OCI-LY3 (cell line): Measurements from ENCODE around the gene ASTL.

Experiments used
- CTCF ChIP-seq: fragments of 200-600, 300-600 bp; sonication (generic); IDR thresholded peaks from 2 replicates; pipeline ENCODE4 v1.5.1; 2014; ENCODE audit warnings: antibody characterized with exemption, low read length, low read depth
- EZH2phosphoT487 ChIP-seq: fragments of 200-600 bp; shearing (Covaris generic); IDR thresholded peaks from 2 replicates; pipeline ENCODE4 v1.6.1; 2018; ENCODE audit warnings: antibody characterized with exemption, mixed run types, low read depth

DNA sequence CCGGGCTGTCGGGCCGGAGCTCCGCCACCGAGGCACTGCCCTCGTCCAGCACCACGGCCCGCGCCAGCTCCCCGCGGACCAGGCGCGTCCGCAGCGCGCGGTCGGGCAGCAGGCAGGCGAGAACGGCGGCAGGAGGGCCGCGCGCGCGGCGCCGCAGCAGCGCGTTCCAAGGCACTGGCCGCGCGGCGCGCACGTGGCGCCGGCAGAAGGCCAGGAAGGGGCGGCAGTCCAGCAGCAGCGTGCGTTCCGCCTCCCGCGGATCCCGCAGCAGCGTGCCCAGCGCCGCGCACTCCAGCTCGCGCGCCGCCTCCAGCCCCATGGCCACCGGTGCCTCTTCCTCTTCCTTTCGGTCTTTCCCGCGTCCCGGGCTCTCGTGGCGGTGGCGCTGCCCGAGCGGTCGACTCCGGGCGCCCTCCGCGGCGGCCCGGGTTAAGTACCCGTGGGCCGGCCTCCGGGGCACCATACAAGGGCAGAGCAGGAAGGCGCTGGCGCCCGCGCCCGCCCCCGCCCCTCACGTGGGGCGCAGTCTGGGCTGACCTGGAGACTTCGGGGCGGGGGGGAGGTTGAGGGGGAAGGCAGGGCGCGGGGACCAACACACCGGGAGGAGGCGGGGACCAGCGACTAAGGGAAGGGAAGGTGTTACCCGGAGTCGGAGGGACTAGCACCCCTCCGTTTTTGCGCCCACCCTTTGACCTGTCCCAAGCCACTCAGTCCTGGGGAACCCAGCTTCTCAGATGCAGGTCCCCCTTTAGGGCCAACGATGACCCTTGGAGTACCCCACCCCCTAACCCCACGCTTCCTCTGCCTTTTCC is 6.9 kb upstream of the ASTL start, which contains the start of gene DUSP2:
- TF ChIP-seq CTCF: no peak
- no peak for TF ChIP-seq EZH2phosphoT487
